Islet of Langerhans (tissue), 1 donor: Measurements from ENCODE around the gene MTX3.

Experiments
- FAIRE-seq: peaks from one replicate; lab custom pipeline; 2011; peaks lifted over from hg19 to GRCh38; lab: Jason Lieb, UNC

MTX3 gene, protein sequence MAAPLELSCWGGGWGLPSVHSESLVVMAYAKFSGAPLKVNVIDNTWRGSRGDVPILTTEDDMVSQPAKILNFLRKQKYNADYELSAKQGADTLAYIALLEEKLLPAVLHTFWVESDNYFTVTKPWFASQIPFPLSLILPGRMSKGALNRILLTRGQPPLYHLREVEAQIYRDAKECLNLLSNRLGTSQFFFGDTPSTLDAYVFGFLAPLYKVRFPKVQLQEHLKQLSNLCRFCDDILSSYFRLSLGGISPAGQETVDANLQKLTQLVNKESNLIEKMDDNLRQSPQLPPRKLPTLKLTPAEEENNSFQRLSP

DNA sequence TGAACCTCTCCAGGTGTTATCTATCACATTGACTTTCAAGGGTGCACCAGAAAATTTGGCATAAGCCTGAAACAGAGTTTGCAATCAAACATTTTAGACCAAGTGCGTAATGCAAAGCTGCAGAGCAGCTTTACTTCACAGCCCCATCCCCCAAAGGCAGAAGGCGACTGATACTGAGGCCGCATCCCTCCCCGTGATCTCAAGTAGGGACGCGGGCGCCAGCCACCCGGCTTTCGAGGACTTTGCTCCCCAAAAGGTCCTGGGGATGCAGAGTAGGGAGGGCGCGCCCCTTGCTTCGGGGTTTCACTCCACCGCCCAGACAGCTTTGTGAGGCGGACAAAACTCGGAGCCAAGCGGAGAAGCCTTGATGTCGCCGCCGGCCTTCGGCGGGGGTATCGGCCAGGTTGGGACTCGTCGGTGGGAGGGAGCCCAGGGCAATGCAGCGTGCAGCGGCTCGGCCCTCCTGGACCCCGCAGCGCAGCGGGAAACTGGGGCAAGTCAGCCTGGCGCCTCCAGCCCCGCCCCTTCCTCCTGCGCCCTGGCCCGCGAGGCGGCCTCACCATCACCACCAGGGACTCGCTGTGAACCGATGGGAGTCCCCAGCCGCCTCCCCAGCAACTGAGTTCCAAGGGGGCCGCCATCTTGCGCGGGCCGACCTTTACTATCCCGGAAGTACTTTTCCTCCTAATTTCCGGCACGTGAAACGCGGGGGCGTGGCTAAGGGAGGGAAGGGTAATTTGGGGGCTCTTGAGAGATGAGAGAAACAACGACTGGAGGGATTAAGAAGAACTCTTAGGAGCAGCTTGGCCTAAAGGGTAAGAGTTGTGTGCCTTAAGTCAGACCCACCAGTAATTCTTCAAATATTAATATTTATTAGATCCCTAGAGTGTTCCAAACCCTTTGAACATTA is at the start of gene MTX3:
Gene MTX3 (minus strand): TSS at position 665 of the 910 bp plus-strand sequence. CDS start 24 bp downstream, at position 641.
- peak; percentile 33 for FAIRE-seq

DNA sequence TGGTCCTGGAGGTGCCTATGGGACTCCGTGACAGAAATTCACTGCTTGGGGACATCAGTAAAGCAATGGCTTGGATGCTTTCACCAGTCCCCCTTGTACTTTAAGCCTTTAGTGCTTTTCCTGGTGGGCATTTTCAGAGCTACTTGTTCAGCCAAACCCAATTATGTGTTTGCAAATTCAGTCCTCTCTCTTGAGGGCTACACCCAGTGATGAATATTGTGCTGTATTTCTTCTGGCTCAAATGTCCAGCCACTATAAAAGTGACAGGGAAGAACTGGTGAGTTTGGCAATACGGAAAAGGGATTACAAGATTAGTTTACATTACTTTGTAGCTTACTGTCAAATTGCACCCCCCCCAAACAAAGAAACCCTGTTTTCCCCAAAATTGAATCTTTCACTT is 48.6 kb upstream of the MTX3 start:
- no peak for FAIRE-seq

DNA sequence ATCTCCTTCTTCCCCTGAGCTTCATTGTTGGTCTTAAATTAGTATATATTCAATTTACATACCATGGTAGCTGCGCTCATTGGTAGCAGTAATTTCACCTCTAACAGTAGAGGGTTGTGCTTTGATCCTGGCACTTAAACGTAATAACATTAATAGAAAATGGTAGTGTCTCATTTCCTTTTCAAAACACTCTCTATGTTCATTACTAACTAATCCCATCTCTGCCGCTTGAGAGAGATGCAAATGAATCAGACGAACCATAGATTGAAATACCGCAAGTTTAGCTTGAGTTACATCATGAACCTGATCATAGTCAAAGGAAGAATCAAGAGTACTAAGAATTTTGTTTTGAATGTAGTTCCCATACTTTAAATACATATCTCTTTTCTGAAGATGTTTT is 46.3 kb upstream of the MTX3 start:
- no peak for FAIRE-seq

DNA sequence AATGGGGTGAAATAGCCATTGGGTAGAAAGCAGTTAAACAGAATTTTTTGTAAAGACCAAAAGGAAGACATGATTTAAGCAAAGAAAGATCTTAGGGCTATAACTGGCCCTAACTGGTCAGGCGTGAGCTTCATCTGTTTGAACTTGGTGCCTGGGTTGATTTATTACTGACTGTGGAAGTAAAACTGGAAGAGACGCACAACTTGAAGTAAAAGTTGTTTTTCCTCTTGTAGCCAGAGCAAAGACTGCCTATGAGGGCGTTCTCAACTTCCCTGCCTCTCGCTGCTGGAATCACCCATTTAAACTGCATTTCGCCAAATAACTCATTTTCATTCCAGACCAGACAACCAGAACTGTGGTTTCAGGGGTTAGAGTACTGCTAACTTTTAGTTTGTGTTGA is 45.6 kb upstream of the MTX3 start:
- no peak for FAIRE-seq

DNA sequence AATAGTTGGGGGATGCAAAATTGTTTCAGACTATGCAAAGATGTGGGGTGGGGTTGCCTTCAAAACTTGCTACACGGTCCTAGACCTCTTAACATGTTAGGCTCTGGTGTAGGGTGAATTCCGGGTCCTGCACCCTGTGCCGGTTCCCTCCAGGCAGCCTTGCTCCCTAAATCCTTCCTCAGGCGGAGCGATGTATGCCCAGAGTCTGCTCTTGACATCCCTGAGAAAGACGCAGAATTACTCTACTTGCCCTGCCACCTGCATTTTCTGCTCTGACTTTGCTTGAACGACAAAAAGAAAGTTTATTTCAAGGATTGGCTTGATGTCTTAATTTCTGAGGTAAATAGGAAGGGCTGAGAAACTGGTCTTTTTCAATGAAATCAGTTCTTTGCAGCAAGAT is 44.8 kb upstream of the MTX3 start:
- FAIRE-seq, result no peak

DNA sequence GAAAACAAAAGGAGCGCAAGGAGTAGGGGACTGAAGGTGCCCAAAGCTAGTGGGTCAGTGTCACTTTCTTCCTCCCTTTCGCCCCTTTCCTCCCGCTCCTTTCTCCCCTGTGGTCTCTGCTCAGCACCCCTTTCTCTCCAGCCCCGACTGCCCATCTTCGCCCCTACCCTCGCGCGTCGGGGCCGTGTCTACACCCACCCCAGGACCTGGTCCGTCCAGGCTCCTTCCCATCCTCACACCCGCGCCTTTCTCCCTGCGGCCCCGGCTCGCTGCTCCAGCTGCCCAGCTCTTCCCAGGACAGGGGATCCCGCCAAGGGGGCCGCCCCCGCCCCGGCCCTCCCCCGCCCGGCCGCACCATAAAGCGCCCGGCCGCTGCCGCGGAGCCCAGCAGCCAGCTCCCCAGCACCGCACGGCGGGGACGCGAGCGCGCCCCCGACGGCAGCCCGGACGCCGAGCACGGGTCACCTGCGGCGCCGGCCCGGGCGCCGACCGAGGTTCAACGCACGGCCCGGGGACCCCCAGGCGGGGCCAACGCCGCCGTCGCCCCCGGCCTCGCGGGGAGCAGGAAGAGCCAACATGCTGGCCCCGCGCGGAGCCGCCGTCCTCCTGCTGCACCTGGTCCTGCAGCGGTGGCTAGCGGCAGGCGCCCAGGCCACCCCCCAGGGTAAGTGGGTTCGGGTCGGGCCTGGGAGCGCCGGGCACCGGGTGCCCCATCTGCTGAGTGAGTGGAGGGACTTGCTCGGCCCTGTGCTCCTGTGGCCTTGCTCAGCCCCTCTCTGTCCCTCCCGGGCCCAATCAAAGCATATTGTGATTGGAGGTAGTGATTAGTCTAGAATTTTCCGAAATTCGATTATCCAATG is 44.1 kb upstream of the MTX3 start, which contains the start of gene THBS4:
Gene THBS4 (plus strand): TSS at position 387 of the 860 bp plus-strand sequence. CDS start 190 bp downstream, at position 577.
- no peak for FAIRE-seq

DNA sequence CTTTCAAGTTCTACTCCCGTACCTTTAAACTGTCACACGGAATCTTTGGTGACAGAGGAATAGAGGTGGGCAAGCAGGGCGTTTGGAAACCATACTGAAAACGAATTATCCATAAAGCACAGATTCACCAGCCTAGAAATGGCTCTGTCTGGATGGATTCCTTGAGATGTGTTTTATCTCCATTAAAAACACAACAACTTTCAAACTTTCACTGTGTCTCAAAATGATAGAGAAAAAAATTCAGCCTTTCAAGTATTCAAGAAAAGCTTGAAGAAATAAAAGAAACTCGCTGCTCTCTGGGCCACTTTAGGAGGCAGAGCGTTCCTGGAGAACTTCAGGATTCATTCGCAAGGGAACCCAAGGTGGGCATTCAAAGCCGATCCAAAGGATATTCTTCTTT is 43.5 kb upstream of the MTX3 start:
- no peak for FAIRE-seq

DNA sequence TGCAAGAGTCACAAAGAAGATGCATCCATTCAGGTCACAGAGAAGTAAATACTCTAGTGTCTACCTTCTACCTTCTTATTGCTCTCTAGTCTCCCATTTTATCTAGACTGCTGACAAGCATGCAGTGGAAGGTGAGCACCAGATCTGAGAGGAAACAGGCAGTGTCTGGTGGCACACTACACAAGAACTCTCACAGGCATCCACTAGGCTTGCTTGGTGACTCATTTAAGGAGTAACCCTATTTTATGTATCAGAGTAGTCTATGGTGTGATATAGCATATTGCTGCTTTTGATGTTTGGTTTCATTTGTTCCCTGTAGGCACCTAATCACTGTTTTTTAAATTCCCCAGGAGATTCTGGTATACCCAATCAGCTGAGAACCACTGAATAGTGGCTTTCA is 42.5 kb upstream of the MTX3 start:
- no peak for FAIRE-seq

DNA sequence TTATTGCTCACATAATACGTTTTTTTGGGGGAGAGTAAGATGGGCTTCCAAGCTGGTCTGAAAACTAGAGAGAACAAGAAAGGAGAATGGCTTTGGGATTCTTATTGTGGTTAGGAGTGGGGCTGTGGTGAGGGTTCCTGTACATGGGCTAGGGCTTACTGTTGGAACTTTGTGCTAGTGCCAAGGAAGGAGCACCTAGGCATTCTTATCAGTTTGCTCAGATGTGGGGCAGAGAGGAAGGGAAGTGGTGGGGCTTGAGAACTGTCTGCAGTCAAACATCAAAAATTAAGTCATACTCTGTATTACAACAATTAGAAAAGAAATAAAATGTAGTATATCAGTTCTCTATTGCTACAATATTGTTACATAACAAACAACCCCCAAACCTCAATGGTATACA is 40.0 kb upstream of the MTX3 start:
- no peak for FAIRE-seq

DNA sequence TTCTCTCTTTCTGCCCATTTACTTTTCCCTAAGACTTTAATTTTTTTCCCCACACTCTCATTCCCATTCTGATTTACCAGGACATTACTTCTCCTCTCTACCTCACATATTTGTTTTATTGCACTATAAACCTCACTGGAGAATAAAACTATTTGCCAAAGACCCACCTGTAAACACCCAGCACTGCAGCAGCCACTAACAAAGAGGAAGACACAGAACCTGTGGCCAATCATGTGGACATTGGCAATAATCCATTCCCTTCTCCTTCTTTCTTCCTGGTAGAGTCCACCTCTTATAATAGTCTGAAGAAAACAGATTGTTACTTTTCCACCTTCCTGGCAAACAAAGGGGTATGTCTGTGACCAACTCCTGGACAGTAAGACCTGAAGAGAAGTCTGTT is 35.8 kb upstream of the MTX3 start:
- no peak for FAIRE-seq

DNA sequence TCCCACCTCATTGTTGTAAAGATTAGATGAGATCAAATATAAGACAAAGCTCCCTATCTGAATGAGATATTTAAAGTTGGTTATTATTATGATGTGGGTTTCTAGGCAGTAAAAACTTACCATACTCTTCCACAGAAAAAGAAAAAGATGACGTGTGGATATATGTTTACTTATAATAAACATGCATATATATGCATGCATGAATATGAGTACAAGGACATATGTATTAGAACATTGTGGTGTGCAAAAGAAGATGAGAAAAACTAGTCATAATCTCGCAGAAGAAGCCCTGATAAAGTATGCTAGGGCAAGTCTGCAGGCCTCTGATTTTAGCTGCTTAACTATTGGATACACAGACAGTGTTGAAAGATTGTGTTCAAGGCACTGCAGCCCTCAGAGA is 34.0 kb upstream of the MTX3 start:
- FAIRE-seq, result no peak

DNA sequence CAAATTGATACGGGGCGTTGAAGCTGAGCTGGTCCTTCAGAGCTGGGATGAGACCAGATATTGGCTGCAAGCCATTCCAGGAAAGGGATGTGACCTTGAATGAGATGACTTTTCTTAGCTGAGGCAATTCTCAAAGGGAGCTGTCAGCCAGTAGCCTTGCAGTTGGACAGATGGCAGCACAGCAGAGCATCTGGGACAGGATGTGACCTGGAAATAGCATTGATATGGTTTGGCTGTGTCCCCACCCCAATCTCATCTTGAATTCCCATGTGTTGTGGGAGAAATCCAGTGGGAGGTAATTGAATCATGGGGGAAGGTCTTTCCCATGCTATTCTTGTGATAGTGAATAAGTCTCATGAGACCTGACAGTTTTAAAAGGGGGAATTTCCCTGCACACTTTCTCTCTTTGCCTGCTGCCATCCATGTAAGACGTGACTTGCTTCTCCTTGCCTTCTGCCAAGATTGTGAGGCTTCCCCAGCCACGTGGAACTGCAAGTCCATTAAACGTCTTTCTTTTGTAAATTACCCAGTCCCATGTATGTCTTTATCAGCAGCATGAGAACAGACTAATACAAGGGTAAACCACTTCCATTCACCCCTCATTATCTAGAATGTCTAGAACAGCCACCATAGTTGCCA is 19.8 kb upstream of the MTX3 start:
- FAIRE-seq, result no peak

DNA sequence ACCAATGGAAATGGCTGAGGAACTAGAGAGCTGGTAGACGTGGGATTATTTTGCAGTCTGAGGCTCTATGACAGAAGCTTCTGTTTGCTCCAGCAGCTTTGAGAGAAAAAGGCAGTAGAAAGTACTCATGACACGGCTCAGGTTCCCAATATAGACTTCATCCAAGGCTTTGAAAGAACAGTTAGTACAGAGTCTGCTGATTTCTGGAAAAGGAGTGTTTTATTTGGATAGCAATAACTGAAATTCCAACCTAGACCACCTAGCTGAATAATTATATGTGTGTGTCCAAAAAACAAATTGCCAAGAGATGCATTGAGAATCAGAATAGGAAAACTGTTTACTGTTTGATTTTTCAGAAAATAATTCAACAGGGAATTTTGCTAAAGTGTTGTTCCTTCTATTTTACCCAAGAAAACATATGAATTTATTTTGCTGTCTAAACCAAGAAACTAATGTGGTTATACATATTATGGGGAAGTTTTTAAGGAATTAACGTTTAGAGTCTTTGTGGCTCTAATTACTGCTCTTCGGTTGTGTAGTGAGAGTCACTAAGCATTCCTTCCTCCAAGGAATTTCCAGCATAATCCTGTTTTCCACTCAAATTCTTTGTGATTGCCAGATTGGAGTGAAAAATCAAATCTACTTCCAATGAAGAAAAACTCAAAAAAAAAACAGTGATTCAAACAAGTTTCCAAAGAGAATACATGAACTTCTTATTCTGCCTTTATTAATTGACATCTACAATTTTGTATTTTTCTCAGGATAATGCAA is 18.1 kb upstream of the MTX3 start:
- FAIRE-seq, result no peak

DNA sequence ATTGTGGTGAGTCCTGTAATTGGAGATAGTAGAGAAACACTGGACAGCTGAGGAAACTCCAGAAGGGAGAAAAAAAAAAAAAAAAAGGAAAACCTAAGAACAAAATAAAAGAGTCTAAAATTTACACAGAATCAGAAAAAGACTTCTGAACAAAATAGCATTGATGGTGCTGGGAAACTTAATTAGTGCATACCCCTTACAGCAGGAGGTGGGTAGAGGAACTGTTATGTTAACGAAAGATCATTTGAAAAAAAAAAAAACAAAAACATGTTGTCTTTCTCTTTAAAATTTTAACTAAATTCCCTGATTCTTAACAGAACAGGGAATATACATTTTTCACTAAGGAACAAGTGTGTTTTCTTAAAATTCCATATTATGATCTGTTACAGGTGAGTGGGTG is 11.6 kb upstream of the MTX3 start:
- FAIRE-seq, result no peak

DNA sequence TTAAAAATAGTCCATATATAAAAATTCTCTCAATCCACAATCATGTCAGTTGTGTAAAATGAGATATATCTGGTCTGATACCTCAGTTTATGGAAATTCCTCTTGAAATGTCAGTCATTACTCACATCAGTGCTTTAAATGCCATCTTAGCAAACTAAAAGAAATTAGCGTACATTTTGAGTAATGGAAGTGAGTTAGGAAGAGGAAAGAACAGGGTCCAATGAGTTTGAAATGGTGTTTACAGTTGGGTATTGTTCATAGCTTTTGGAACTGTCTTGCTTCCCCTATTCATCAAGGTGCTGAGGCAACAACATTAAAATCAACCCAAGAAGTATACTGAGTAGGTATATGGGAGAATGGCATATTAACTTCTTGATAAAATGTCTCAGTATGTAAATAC is 8.7 kb upstream of the MTX3 start:
- no peak for FAIRE-seq

DNA sequence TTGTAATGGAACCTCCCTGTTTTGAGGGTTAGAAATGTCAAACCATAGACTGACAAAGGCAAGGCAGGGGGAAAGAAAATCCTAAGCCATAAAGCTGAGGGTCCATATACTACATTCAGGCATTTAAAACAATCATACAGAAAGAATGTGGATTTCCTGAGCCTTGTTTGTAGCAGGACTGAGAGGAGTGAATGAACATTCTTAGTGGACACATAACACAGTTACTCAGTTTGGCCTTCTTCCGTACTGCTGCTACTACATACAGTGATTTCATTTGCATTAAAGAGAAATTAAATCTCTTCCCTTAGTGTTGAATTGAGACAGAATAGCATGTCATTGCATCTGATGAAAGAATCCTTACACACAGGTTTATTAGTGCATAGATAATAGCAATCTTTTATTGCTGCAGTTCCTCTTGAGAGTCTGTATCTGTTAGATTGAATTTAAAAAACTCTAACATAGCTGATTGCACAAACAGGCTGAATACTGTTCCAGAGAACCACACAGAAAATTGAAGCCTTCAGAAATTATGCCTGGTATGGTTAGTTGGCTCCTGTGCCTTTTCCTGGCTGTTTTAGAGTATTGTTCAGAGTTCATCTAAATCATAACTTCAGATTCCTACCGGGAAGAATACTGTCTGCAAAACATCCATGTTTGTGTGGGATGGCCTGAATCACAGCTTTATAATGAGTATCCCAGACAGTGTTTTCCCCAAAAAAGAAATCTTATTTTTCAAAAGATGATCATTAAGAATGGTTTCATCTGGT is 2.0 kb upstream of the MTX3 start:
- no peak for FAIRE-seq

DNA sequence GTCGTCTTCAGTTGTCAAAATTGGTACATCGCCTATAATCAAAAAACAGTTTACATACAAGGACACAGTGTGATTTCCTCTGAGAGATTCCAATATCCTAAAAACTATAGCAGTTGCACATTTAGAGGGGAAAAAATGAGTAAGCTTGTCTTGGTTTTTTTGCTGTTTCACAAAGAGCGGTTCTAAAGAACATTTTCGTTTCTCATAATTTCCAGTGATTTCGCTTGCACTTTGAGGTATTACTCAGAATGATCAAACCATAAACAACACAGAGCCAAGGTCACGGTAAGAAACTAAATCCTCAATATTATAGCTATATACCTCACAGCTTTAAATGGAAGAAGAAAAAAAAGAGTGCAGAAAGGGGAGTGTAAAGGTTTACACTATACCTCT is 861 bp downstream of the MTX3 start:
- peak; percentile 68 for FAIRE-seq

DNA sequence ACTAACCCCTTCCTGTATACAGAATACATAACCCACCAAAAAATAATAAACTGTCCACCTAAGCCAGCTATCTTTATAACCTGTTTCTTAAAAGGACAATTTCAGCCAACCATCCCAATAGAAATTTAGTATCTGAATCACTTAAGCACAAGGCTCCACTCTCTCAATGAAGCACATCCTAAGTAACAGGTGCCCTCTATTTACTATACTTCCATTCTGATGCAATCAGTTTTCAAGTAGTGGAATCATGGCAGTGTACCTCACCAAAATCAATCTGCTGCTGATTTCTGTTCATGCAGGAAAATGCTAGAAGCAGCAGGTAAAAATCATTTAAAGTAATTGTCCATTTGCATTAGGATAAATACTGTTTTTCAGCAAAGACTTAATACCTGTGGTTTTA is 4.8 kb downstream of the MTX3 start:
- FAIRE-seq, result no peak

DNA sequence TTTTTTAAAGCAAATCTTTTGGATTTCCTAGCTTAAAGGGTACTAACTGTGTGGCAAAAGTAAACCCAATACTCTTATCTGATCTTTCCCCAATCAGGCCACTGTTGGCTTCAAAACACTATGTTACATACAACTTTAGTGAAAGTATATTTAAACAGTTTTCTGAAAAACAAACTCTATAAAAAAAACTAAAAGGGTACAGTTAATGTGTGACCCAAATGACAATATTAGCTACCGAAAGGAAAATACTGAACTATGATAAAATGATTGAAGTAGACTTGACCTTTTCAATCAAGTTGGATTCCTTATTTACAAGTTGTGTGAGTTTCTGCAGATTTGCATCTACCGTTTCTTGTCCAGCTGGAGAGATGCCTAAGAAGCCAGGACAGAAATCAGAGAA is 5.8 kb downstream of the MTX3 start:
- FAIRE-seq, result no peak

DNA sequence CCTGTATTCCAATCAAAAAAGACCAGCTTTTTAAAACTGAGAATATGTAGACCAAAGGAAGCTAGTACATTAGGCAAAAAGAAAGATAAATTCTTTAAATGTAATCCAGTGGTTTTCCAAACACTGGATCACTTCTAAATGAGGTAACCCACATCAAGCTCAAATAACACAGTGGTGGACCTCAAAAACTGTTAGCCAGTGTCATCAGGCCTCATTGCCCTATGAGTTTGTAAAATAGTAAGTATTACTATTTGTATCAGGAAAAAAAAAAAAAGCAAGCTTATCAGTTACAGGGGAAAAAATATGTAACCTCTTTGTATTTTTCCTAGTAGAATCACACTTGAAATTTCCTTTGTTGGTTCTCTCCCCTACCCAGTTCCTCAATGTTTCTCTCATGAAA is 6.7 kb downstream of the MTX3 start:
- FAIRE-seq, result no peak

DNA sequence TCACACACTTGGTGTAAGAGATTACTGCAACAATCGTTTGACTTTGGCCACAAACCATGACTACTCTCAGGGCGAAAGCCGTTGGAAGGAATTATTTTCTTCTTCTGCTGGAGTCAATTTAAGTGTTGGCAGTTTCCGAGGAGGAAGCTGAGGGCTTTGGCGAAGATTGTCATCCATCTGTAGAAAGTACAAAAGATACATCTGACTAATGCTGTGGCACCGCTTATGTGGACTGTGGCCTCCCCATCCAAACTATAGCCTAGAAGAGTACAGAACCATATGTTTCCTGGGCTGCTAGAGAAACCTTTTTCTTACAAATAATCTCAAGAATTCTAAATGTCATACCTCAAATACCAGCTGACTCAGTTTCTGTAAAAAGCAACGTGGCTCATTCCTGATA is 7.4 kb downstream of the MTX3 start:
- FAIRE-seq, result no peak
